HG03442 (cell line): ENCODE results near the gene CACNA1C.

Experiments used
- ATAC-seq: cut with Tn5 transposase; IDR thresholded peaks from one replicate; pipeline ENCODE4 v1.9.1; 2021; ENCODE audit warnings: mild to moderate bottlenecking, moderate library complexity; ENCODE audit not compliant: unreplicated experiment

The CACNA1C gene

GRCh38 chr12:2422591-2422990 lies 369.8 kb downstream of the CACNA1C start:
- no peak for ATAC-seq

GRCh38 chr12:2429032-2429431 lies 376.2 kb downstream of the CACNA1C start:
- no peak for ATAC-seq

- no peak for ATAC-seq
Measured at GRCh38 chr12:2431810-2432209, 379.0 kb downstream of the CACNA1C start.

GRCh38 chr12:2432856-2433255 lies 380.1 kb downstream of the CACNA1C start:
- ATAC-seq, result no peak

GRCh38 chr12:2435511-2435910 lies 382.7 kb downstream of the CACNA1C start:
- no peak for ATAC-seq

GRCh38 chr12:2439332-2440100 lies 386.7 kb downstream of the CACNA1C start:
- no peak for ATAC-seq

GRCh38 chr12:2443776-2444175 lies 391.0 kb downstream of the CACNA1C start:
- ATAC-seq, result no peak

GRCh38 chr12:2445968-2446367 lies 393.2 kb downstream of the CACNA1C start:
- ATAC-seq, result no peak

- no peak for ATAC-seq
Measured at GRCh38 chr12:2447861-2448260, 395.1 kb downstream of the CACNA1C start.

- ATAC-seq, result no peak
Measured at GRCh38 chr12:2449586-2449985, 396.8 kb downstream of the CACNA1C start.

- no peak for ATAC-seq
Measured at GRCh38 chr12:2450553-2450952, 397.8 kb downstream of the CACNA1C start.

- ATAC-seq, result no peak
Measured at GRCh38 chr12:2451025-2451424, 398.2 kb downstream of the CACNA1C start.

GRCh38 chr12:2451497-2451896 lies 398.7 kb downstream of the CACNA1C start:
- no peak for ATAC-seq

- no peak for ATAC-seq
Measured at GRCh38 chr12:2453076-2453760, 400.4 kb downstream of the CACNA1C start.

- no peak for ATAC-seq
Measured at GRCh38 chr12:2453761-2454090, 400.9 kb downstream of the CACNA1C start.

GRCh38 chr12:2454601-2455177 lies 401.9 kb downstream of the CACNA1C start:
- ATAC-seq, result no peak

GRCh38 chr12:2455410-2455809 lies 402.6 kb downstream of the CACNA1C start:
- no peak for ATAC-seq

GRCh38 chr12:2456122-2456812 lies 403.5 kb downstream of the CACNA1C start:
- ATAC-seq, result no peak

- no peak for ATAC-seq
Measured at GRCh38 chr12:2456813-2457186, 404.0 kb downstream of the CACNA1C start.

- no peak for ATAC-seq
Measured at GRCh38 chr12:2457215-2457932, 404.6 kb downstream of the CACNA1C start.

- no peak for ATAC-seq
Measured at GRCh38 chr12:2457933-2458414, 405.2 kb downstream of the CACNA1C start.
